ENCODE data around the gene RHBDF2. TPM values are rescaled to one million over a fixed set of nuclear protein-coding genes. Genes with fewer than 3 reads are reported as not detected.
A peak's percentile ranks its signal among the peaks of the same experiment; 100 is the strongest.

The RHBDF2 gene
- total RNA-seq, 2 donors from 2014 or later = 11.6 to 23.9 TPM

DNA sequence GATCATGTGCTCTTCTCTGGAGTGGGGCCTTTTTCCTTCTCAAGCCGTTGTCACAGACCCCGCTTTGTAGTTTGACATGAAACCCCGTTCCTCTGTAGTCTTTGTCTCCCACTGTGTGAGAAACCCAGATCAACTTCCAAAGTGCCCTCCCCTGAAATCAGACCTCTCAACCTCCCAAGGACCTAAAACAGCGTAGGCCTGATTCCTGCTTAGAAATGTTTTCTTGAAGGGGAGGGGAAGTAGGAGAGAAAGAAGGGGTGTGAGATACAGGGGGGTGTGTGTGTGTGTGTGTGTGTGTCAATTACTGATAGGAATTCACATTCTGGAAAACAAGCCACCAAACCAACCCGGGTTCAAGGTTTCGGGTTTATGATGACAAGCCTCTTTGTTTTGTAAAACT, 49.7 kb downstream of the RHBDF2 start:
- Histone ChIP-seq H3K36me3 (no peaks in the 10 kb centered on the region), H3K4me1 (no peaks in the 10 kb centered on the region), H3K27me3 (no peaks in the 10 kb centered on the region), H3K27ac (no peak overlapping the region), H3K9me3 (no peaks in the 10 kb centered on the region), H3K9ac (ENCODE audit: low read depth in 2 of 2, low read length in 2 of 2) (peak overlapping the region in 1 of 2 donors; percentile 88), H3K4me3 (no peak overlapping the region)
- no peak for DNase-seq
- TF ChIP-seq, protein P1, sequence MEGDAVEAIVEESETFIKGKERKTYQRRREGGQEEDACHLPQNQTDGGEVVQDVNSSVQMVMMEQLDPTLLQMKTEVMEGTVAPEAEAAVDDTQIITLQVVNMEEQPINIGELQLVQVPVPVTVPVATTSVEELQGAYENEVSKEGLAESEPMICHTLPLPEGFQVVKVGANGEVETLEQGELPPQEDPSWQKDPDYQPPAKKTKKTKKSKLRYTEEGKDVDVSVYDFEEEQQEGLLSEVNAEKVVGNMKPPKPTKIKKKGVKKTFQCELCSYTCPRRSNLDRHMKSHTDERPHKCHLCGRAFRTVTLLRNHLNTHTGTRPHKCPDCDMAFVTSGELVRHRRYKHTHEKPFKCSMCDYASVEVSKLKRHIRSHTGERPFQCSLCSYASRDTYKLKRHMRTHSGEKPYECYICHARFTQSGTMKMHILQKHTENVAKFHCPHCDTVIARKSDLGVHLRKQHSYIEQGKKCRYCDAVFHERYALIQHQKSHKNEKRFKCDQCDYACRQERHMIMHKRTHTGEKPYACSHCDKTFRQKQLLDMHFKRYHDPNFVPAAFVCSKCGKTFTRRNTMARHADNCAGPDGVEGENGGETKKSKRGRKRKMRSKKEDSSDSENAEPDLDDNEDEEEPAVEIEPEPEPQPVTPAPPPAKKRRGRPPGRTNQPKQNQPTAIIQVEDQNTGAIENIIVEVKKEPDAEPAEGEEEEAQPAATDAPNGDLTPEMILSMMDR (IDR thresholded peaks at IDR 0.05) = no peak
- intact Hi-C loops (cut with DNase I) = no loop called here

DNA sequence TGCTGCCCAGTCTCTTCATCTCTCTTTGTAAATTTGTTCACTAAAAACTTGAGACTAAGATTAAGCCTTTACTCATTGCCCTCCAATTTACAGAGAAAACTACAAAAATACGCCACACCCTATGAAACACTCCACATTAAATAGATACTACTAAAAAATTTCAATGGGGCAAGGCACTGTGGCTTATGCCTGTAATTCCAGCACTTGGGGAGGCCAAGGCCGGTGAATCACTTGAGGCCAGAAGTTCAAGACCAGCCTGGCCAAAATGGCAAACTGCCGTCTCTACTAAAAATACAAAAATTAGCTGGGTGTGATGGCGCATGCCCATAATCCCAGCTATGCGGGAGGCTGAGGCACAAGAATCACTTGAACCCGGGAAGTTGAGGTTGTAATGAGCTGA, 52.1 kb downstream of the RHBDF2 start:
- Histone ChIP-seq H3K4me1 (no peaks in the 10 kb centered on the region), H3K27me3 (no peaks in the 10 kb centered on the region), H3K36me3 (no peaks in the 10 kb centered on the region), H3K27ac (no peak overlapping the region), H3K4me3 (no peak overlapping the region), H3K9ac (ENCODE audit: low read depth in 2 of 2, low read length in 2 of 2) (no peak overlapping the region), H3K9me3 (no peaks in the 10 kb centered on the region)
- TF ChIP-seq, protein P1 (IDR thresholded peaks at IDR 0.05) = no peak
- intact Hi-C loops (cut with DNase I) = no loop called here
- no peak for DNase-seq

GRCh38 chr17:76447931-76448652, 53.1 kb downstream of the RHBDF2 start:
- DNase-seq = no peak
- Histone ChIP-seq H3K4me1 (no peaks in the 10 kb centered on the region), H3K36me3 (no peaks in the 10 kb centered on the region), H3K4me3 (no peak overlapping the region), H3K27me3 (no peaks in the 10 kb centered on the region), H3K9me3 (no peaks in the 10 kb centered on the region), H3K27ac (no peak overlapping the region), H3K9ac (ENCODE audit: low read depth in 2 of 2, low read length in 2 of 2) (no peak overlapping the region)
- intact Hi-C loops (cut with DNase I) = no loop called here
- TF ChIP-seq, protein P1 (IDR thresholded peaks at IDR 0.05) = no peak

DNA sequence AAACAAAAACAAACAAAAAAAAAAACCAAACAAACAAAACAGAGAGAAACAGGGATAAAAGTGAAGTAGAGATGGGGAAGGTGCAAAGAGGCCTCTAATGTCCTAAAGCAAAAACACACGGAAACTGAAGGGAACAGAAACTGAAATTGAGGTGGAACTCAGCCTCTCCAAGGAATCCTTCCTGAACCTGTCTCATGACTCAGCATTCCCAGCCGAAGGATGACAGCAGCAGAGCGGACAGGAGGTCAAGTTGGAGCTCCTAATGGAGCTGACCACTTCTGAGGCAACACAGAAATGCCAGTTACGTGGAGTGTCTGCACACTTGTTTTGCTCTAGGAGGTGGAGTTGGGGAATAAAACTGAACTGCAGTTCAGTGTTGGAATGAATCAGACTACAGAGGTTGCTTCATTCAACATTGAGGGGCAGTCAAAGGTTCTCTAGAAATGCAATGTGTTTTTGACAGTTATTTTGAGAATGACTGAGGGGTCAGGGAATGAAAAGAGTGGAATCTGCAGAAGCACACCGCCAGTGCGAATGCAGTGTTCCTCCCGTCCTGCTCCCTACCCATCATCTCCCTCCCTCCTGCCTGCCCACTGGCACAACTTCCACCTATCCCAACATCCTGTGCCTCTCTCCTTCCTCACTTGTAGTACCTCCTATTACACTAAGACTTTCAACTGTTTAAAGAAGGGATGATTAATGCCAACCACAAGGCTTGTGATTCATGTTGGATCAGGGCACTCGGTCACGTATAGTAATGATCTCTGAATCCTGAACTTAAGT, 54.6 kb downstream of the RHBDF2 start:
- Histone ChIP-seq H3K9ac (ENCODE audit: low read depth in 2 of 2, low read length in 2 of 2) (no peak overlapping the region), H3K27me3 (no peaks in the 10 kb centered on the region), H3K36me3 (no peaks in the 10 kb centered on the region), H3K4me1 (no peaks in the 10 kb centered on the region), H3K9me3 (no peaks in the 10 kb centered on the region), H3K27ac (no peak overlapping the region), H3K4me3 (no peak overlapping the region)
- intact Hi-C loops (cut with DNase I) = no loop called here
- no peak for DNase-seq
- TF ChIP-seq, protein P1 (IDR thresholded peaks at IDR 0.05) = no peak

- Histone ChIP-seq H3K9me3 (no peaks in the 10 kb centered on the region), H3K27me3 (no peaks in the 10 kb centered on the region), H3K4me3 (no peak overlapping the region), H3K4me1 (no peaks in the 10 kb centered on the region), H3K27ac (no peak overlapping the region), H3K9ac (ENCODE audit: low read depth in 2 of 2, low read length in 2 of 2) (no peak overlapping the region), H3K36me3 (no peaks in the 10 kb centered on the region)
- no peak for DNase-seq
- intact Hi-C loops (cut with DNase I) = no loop called here
- TF ChIP-seq, protein P1 (IDR thresholded peaks at IDR 0.05) = no peak
These were observed 55.4 kb downstream of the RHBDF2 start for GRCh38 chr17:76445697-76446448.
